HG02588 (cell line): ENCODE data around the gene YTHDF2.
"Not testable (repeated sequence)": the region's sequence is repeated elsewhere in the genome, so short reads cannot be mapped to it uniquely, and the experiment has no call there.

ENCODE experiments used
- ATAC-seq: cut with Tn5 transposase; IDR thresholded peaks from one replicate; pipeline ENCODE4 v1.9.1; 2021; ENCODE audit warnings: mild to moderate bottlenecking, moderate library complexity; ENCODE audit not compliant: unreplicated experiment

YTHDF2 gene

GRCh38 chr1:28758420-28758819 lies 21.7 kb downstream of the YTHDF2 start:
- ATAC-seq = no peak

GRCh38 chr1:28759257-28759656 lies 22.5 kb downstream of the YTHDF2 start:
- ATAC-seq = no peak

- ATAC-seq = no peak
Measured at GRCh38 chr1:28761189-28761588, 24.4 kb downstream of the YTHDF2 start.

- ATAC-seq = no peak
Measured at GRCh38 chr1:28766532-28767183, 29.9 kb downstream of the YTHDF2 start.

- no peak for ATAC-seq
Measured at GRCh38 chr1:28770601-28771165, 33.9 kb downstream of the YTHDF2 start.

- not testable (repeated sequence) for ATAC-seq
Measured at GRCh38 chr1:28771921-28772320, 35.2 kb downstream of the YTHDF2 start.

- ATAC-seq = no peak
Measured at GRCh38 chr1:28773105-28773504, 36.4 kb downstream of the YTHDF2 start.

- ATAC-seq = no peak
Measured at GRCh38 chr1:28775121-28775942, 38.6 kb downstream of the YTHDF2 start.

- no peak for ATAC-seq
Measured at GRCh38 chr1:28776341-28776740, 39.6 kb downstream of the YTHDF2 start.

GRCh38 chr1:28778021-28778420 lies 41.3 kb downstream of the YTHDF2 start:
- ATAC-seq = no peak

GRCh38 chr1:28779751-28780408 lies 43.1 kb downstream of the YTHDF2 start:
- no peak for ATAC-seq

- ATAC-seq = no peak
Measured at GRCh38 chr1:28781305-28781704, 44.6 kb downstream of the YTHDF2 start.

- no peak for ATAC-seq
Measured at GRCh38 chr1:28782011-28782410, 45.3 kb downstream of the YTHDF2 start.

- ATAC-seq = no peak
Measured at GRCh38 chr1:28783363-28783762, 46.6 kb downstream of the YTHDF2 start.

- ATAC-seq = no peak
Measured at GRCh38 chr1:28789412-28789811, 52.7 kb downstream of the YTHDF2 start.

- ATAC-seq = no peak
Measured at GRCh38 chr1:28789816-28790215, 53.1 kb downstream of the YTHDF2 start.

GRCh38 chr1:28790377-28791035 lies 53.8 kb downstream of the YTHDF2 start:
- ATAC-seq = no peak

- not testable (repeated sequence) for ATAC-seq
Measured at GRCh38 chr1:28791929-28792328, 55.2 kb downstream of the YTHDF2 start.

- no peak for ATAC-seq
Measured at GRCh38 chr1:28792644-28793121, 55.9 kb downstream of the YTHDF2 start.

GRCh38 chr1:28794582-28794981 lies 57.8 kb downstream of the YTHDF2 start:
- ATAC-seq = not testable (repeated sequence)
